OCI-LY7 (cell line): ENCODE measurements around the gene ASXL1. TPM values are rescaled to one million over a fixed set of nuclear protein-coding genes. Genes with fewer than 3 reads are reported as not detected.

ENCODE experiments used
- BruUV-seq: library from RNA; stranded (reverse); fragments of 400-500 nt; replicated peaks from 2 replicates; lab custom pipeline; 2021; lab: Mats Ljungman, UMichigan
- CTCF ChIA-PET: fragments of 300-600 bp; sonication (Branson Sonifier 250); formaldehyde crosslinking; loops from one replicate; lab custom pipeline; 2022; ENCODE audit warnings: antibody characterized with exemption; ENCODE audit not compliant: unreplicated experiment; lab: Charles Lee
- POLR2A ChIA-PET: fragments of 300-600 bp; sonication (Branson Sonifier 250); formaldehyde crosslinking; loops from one replicate; lab custom pipeline; 2022; ENCODE audit warnings: antibody characterized with exemption; lab: Charles Lee
- DNase-seq: peaks from one replicate; pipeline ENCODE4 v3.0.0-alpha.2; 2015; ENCODE audit warnings: low spot score
- H2AFZ ChIP-seq: fragments of 200-600 bp; sonication (generic), shearing (Covaris generic); 2 replicates; pipeline ENCODE4 v1.6.1; 2014; ENCODE audit warnings: mild to moderate bottlenecking, antibody characterized with exemption, low read length, moderate library complexity
- H3K27ac ChIP-seq: fragments of 200-600 bp; sonication (generic); 2 replicates; pipeline ENCODE4 v1.5.1; 2014; ENCODE audit warnings: mixed run types, low read depth, mild to moderate bottlenecking, moderate library complexity, low read length, inconsistent platforms; ENCODE audit not compliant: poor library complexity, severe bottlenecking
- H3K36me3 ChIP-seq: fragments of 200-600 bp; sonication (generic); 2 replicates; pipeline ENCODE4 v1.6.1; 2014; ENCODE audit warnings: mild to moderate bottlenecking, antibody characterized with exemption, low read length, moderate library complexity, mixed read lengths; ENCODE audit not compliant: insufficient read depth
- H3K4me1 ChIP-seq: fragments of 200-600 bp; sonication (generic); 2 replicates; pipeline ENCODE4 v1.5.1; 2014; ENCODE audit warnings: mild to moderate bottlenecking, low read length; ENCODE audit not compliant: insufficient read depth, poor library complexity, severe bottlenecking
- H3K4me2 ChIP-seq: fragments of 200-600 bp; sonication (generic); 2 replicates; pipeline ENCODE4 v1.6.1; 2014; ENCODE audit warnings: mild to moderate bottlenecking, low read length
- H3K4me3 ChIP-seq: fragments of 200-600 bp; sonication (generic); 2 replicates; pipeline ENCODE4 v1.5.1; 2014; ENCODE audit warnings: mild to moderate bottlenecking, low read depth, low read length; ENCODE audit not compliant: poor library complexity, severe bottlenecking
- H3K79me2 ChIP-seq: fragments of 200-600 bp; sonication (generic); 2 replicates; pipeline ENCODE4 v1.6.1; 2016; ENCODE audit warnings: low read depth, mild to moderate bottlenecking, low read length, moderate library complexity, mixed read lengths; ENCODE audit not compliant: insufficient read depth
- H3K9me2 ChIP-seq: fragments of 200-600 bp; sonication (generic); 2 replicates; pipeline ENCODE4 v1.6.1; 2016; ENCODE audit warnings: mild to moderate bottlenecking, low read length, mixed read lengths; ENCODE audit not compliant: insufficient read depth
- H3K9me3 ChIP-seq: fragments of 200-600 bp; sonication (generic); 2 replicates; pipeline ENCODE4 v1.6.1; 2014; ENCODE audit warnings: mild to moderate bottlenecking, mixed run types, low read length, mixed read lengths
- H4K20me1 ChIP-seq: fragments of 200-600 bp; sonication (generic); 2 replicates; pipeline ENCODE4 v1.6.1; 2014; ENCODE audit warnings: mild to moderate bottlenecking, antibody characterized with exemption, low read length, moderate library complexity, mixed read lengths; ENCODE audit not compliant: insufficient read depth
- EZH2phosphoT487 ChIP-seq: fragments of 200-600 bp; sonication (generic); IDR thresholded peaks from 2 replicates; pipeline ENCODE4 v1.6.1; 2018; ENCODE audit warnings: low read depth, borderline replicate concordance, mild to moderate bottlenecking, mixed run types, antibody characterized with exemption, low read length, moderate library complexity, mixed read lengths
- intact Hi-C: fragments of 100-400 bp; cut with micrococcal nuclease; formaldehyde crosslinking; loops from one replicate; pipeline ENCODE4 v1.10.0; 2022; ENCODE audit not compliant: unreplicated experiment
- total RNA-seq, 2 experiments: library from RNA; depleted of rRNA in 1 of 2; stranded (reverse); fragments of >200 nt in 1 of 2; shearing (Covaris generic) in 1 of 2; gene quantifications; 2 replicates each; pipeline ENCODE4 v1.2.3, GENCODE V29; 2014 to 2022
- TF ChIP-seq, protein P1 (sequence below): fragments of 200-600 bp; sonication (generic); conservative IDR thresholded peaks from 2 replicates; pipeline ENCODE4 v1.5.1; 2014; ENCODE audit warnings: mild to moderate bottlenecking, antibody characterized with exemption, low read length, moderate library complexity, mixed read lengths

The ASXL1 gene
- total RNA-seq, 2 experiments from 2014 or later = 84.7 to 122 TPM

- TF ChIP-seq, protein P1, sequence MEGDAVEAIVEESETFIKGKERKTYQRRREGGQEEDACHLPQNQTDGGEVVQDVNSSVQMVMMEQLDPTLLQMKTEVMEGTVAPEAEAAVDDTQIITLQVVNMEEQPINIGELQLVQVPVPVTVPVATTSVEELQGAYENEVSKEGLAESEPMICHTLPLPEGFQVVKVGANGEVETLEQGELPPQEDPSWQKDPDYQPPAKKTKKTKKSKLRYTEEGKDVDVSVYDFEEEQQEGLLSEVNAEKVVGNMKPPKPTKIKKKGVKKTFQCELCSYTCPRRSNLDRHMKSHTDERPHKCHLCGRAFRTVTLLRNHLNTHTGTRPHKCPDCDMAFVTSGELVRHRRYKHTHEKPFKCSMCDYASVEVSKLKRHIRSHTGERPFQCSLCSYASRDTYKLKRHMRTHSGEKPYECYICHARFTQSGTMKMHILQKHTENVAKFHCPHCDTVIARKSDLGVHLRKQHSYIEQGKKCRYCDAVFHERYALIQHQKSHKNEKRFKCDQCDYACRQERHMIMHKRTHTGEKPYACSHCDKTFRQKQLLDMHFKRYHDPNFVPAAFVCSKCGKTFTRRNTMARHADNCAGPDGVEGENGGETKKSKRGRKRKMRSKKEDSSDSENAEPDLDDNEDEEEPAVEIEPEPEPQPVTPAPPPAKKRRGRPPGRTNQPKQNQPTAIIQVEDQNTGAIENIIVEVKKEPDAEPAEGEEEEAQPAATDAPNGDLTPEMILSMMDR = no peak
- TF ChIP-seq EZH2phosphoT487 = no peak
- Histone ChIP-seq H3K36me3 (peaks cover 70% of the 10 kb centered on the region), H4K20me1 (no peaks in the 10 kb centered on the region), H3K27ac (no peak overlapping the region), H3K4me3 (no peak overlapping the region), H3K9me3 (no peaks in the 10 kb centered on the region), H3K4me1 (peaks cover 4% of the 10 kb centered on the region), H2AFZ (no peak overlapping the region), H3K4me2 (no peak overlapping the region), H3K79me2 (no peaks in the 10 kb centered on the region), H3K9me2 (no peaks in the 10 kb centered on the region)
- ChIA-PET CTCF (no interaction called here), POLR2A (interaction anchor here (0.6 kb wide), 1 partner anchor 153 kb away, joined by 4 read pairs; no protein-coding TSS in a partner anchor)
- intact Hi-C loops = no loop called here
- no peak for DNase-seq
- no TSS peak for BruUV-seq
Observed at GRCh38 chr20:32438331-32438858, 80.3 kb downstream of the ASXL1 start.

GRCh38 chr20:32439132-32439829 is 81.2 kb downstream of the ASXL1 start:
- H3K27ac ChIP-seq = no peak overlapping the region
- intact Hi-C loops = no loop called here
- no peaks in the 10 kb centered on the region for H3K9me3 ChIP-seq
- no peak for TF ChIP-seq EZH2phosphoT487
- TF ChIP-seq, protein P1 = no peak
- H3K4me2 ChIP-seq = no peak overlapping the region
- ChIA-PET CTCF (no interaction called here), POLR2A (interaction anchor here (1.2 kb wide), 1 partner anchor 43 kb away, joined by 3 read pairs; no protein-coding TSS in a partner anchor)
- no peaks in the 10 kb centered on the region for H3K79me2 ChIP-seq
- H3K4me3 ChIP-seq = no peak overlapping the region
- peaks cover 61% of the 10 kb centered on the region for H3K36me3 ChIP-seq
- no peaks in the 10 kb centered on the region for H4K20me1 ChIP-seq
- no peak overlapping the region for H2AFZ ChIP-seq
- DNase-seq = no peak
- no TSS peak for BruUV-seq
- peaks cover 11% of the 10 kb centered on the region for H3K4me1 ChIP-seq
- H3K9me2 ChIP-seq = no peaks in the 10 kb centered on the region
